Frontal cortex (tissue), 4 donors: ENCODE results near the gene ASIC2. TPM values are rescaled to one million over a fixed set of nuclear protein-coding genes. Genes with fewer than 3 reads are reported as not detected.

Experiments
- DNase-seq, 2 donors: peaks; one replicate each; pipeline ENCODE4 v3.0.0; 2012; ENCODE audit warnings: low spot score in 2 of 2
- FAIRE-seq: peaks from 2 replicates; lab custom pipeline; 2012; peaks lifted over from hg19 to GRCh38; lab: Jason Lieb, UNC
- total RNA-seq: library from RNA; depleted of rRNA; stranded (reverse); fragments of >200 nt; gene quantifications from one replicate; pipeline ENCODE4 v1.2.3, GENCODE V29; 2014
- donor health status: control.
- donor health status: control.
- donor health status: control.

ASIC2 gene
- total RNA-seq, 1 donor from 2014 or later: 28.9 TPM

DNA sequence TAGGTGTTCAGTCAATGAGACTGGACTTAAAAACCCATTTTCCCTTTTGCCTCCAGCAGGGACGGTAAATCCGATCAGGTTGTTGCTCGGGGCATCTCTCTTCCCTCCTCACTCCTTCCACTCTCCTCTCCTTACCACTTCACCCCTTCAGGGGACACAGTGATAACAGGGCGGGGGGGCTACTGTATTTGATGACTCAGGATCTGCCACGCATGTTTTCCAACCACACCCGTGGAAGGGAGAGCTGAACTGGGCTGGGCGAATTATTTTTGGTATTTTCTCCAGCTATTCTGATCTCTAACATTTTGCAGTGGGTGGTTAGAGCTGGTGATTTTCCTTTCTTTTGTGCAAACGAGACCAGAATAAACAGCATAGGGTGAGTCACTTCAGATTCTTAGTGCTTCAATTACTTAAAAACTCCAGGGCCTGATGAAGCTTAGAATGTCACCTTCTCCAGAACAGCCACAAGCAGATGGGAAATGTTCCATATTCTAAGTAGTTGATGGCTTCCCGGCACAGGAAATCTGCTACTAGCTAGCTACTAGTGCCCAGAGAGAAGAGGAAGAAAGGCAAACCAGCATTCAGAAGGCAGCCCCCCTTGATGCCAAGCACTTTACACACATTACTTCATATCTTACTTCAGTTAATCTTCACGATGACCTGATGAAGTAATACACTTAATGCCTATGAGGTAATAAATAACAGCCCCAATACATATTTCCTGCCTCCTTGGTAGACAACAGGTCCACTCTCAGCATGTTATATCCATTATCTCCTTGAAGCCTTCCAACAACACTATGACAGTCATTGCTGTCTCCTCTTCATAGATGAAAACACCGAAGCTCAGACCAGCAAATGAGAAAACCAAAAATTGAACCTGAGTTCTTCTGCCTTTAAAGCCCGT, 74.1 kb downstream of the ASIC2 start:
- DNase-seq (peak in 1 of 2 donors; percentile 16), FAIRE-seq (no peak)

DNA sequence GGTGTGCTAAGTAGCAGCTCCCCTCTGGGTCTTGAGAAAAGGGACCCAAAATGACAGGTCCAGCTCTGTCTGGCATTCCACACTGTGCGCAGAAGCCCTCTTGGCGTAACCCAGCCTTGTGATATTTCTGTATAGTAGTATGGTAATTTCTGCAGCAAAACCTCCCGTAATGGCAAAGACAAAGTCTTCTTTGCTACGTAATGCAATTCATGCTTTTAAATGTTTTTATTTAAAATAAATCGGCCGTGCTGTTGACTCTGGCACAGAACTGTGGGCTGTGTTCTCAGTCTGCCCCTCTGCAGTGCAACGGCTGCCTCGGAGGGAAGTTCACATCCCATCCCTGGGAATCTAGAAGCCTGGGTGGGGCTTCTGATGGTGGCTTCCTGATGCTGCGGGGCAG, 75.2 kb downstream of the ASIC2 start:
- FAIRE-seq (no peak), DNase-seq (no peak)

DNA sequence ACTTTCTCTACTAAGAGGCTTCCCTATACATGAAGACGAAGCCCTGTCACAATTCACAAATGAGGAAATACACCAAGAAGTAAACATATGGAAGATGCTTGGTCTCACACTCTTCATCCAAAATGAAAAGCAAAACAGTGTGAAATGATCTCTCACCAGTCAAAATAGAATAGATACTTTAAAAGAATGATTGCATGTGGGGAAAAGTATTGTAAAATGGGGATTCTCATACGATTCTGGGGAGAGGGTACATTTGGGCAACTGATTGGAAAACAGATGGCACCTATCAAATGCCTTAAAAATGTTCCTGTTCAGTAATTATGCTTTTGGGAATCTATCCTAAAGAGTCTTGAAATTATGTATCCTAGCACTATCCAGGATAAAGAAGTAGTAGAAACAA, 78.1 kb downstream of the ASIC2 start:
- no peak for DNase-seq
- no peak for FAIRE-seq

DNA sequence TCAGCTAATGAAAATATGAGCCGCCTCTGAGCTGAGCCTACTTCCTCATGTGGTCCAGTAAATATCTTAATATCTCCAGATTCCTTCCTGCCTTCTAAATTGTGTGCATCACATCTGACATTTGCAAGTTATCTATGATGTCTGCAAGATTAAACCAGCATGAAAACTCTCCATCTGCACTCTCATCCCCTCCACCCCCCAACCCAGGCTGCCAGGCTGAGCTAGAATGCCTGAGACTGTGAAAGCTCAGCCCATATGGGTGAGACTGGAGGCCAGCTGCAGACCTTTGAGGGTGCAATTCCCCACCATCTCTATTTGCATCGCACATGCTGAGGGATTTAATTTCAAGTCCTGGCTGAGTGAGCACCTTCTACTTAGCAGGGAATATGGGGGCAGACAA, 82.8 kb downstream of the ASIC2 start:
- DNase-seq: no peak
- FAIRE-seq: no peak

DNA sequence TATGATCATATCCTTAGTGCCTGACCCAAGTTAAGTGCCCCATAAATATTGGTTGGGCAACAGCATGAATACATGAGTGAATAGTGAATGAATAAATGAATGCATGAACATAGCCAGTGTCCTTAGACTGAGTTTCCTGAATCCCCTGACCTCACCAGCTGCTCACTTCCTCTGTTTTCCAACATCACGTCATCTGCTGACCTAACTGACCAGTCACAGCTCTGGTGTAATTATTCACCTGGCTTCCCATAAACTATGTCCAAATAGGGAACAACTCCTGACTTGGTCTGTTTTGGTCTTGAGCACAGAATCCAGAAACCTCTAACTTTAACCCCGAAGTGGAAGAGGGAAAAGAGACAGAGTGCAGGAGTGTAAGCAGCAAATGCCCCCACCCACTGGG, 83.4 kb downstream of the ASIC2 start:
- FAIRE-seq (no peak), DNase-seq (no peak)

DNA sequence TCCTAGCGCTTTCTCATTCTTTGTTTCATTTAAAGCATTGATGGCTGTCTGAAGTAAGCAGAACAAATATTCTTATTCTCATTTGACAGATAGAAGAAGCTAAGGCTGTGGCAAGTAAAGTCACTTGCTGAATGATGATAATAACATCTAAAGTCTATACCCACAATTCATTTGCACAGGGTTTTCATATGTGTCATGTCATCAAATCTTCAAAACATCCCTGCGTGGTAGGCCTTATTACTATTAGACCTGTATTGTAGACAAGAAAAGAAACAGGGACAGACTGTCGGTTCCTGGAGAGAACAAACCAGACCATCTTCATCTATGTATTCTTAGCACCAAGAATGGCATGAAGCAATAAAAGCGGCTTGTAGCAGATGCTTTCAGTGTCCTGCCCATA, 85.9 kb downstream of the ASIC2 start:
- DNase-seq: no peak
- FAIRE-seq: no peak

DNA sequence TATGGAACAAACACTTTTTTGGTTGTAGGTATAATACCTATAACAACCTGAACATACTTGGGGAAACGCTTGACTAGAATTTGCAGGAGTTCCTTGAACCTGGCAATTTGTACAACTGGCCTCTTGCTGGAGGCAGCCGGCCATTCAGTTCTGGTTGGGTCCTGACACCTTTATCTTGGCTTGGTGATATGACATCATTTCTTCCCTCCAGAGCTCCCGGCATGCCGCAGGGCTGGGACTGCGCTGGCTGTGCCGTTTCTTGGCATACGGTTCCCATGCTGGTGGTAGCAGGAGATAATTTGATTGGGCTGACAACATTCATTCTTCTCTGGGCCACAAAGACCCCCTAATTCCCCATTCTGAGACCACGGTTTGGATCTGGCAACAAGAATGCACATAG, 87.5 kb downstream of the ASIC2 start:
- DNase-seq (no peak), FAIRE-seq (no peak)

DNA sequence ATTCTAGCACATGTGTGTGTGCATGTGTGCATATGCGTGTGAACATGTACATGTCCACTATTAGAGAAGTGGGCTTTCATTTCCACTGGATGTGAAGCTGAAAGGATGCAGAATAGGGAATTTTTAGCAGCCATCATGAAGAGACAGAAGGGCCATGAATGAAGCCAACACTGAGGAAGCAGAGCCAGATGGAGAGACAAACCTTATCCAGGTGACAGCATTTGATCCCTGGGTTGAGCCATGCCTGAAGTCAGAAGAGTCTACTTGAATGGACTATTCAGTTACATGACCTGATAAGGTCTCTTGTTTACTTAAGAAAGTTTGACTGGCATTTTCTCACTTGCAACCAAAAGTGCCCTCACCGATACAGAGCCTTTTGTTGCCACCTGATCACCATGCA, 88.4 kb downstream of the ASIC2 start:
- DNase-seq (no peak), FAIRE-seq (no peak)

DNA sequence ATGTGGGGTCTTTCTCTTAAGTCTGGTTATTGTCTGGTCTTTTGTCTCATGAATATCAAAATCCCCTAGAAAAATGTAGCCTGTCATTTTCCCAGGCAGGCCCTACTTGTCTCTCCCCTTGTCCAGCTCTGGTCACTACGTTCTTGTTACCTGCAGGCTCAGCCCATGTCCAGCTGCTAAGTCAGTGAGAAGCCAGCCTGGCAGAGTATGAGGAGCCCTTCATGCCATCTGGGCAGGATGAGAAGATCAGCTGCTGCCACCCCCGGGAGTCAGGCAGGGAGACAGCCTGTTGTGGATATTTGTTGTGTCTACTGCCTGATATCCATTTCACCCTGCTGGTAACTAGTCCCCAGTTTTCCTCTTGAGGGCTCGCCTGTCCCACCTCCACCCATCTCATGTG, 88.9 kb downstream of the ASIC2 start:
- DNase-seq (no peak), FAIRE-seq (no peak)

DNA sequence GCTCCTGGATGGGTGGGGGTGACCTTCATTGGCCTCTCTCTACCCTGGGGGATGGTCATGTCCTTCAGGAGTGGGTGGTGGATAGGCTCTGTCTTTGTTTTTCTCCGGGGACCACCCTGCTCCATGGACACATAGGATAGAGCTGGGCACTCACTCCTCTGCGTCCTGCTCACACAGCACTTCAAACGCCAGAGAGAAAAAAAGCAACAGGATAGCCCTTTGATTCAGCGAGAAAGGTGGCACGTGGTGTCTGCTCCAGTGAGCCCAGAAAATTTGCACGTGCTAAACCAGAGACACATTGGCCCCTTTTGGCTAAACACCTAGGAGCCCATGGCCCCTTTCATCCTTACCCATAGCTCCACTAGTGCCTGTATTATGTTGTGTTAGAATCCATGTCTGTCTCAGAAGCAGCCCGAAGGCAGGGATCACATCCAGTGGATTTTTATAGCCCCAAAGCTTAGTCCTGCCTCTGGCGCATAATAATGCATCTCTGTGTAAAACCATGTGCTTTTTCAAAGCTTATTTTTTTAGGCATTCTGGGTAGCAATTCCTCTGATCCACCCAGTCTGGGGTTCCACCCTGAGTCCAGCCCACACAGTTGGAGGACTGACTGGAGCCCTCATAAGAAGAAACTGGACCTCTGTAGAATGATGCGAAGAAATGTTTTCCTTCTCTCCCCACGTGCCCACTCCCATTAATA, 90.1 kb downstream of the ASIC2 start:
- no peak for DNase-seq
- no peak for FAIRE-seq

DNA sequence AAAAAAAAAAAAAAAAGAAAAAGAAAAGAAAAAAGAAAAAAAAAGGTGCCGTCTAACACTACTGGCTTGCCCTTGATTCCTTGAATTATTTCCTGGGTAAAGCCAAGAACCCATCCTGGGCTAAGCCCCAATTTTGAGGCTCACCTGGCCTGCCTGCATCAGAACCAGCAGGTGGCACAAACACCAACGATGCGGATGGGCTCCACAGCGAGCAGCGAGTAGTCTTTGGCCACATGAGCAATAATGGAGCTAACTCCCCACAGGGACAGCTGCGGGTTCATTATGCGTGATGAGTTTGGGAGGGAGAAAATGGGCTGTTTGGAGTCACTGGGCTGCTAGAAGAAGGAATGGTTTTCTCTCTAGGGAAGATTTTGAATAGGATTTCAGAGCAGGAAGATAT, 91.1 kb downstream of the ASIC2 start:
- DNase-seq (no peak), FAIRE-seq (no peak)

DNA sequence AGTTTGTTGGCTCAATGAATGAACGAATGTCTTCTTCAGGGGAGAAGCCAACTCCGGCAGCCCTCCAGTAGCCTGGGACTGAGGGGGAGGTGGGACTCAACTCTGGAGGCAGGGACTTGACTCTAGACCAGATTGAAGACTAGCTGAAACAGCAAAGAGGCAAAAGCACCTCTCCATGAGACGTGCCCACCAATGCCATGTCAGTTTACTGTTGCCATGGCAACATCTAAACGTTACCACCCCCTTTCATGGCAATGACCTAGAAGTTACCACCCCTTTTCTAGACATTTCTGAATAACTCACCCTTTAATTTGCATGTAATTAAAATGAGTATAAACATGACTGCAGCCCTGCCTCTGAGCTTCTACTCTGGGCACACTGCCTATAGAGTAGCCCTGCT, 91.8 kb downstream of the ASIC2 start:
- FAIRE-seq: no peak
- DNase-seq: no peak

DNA sequence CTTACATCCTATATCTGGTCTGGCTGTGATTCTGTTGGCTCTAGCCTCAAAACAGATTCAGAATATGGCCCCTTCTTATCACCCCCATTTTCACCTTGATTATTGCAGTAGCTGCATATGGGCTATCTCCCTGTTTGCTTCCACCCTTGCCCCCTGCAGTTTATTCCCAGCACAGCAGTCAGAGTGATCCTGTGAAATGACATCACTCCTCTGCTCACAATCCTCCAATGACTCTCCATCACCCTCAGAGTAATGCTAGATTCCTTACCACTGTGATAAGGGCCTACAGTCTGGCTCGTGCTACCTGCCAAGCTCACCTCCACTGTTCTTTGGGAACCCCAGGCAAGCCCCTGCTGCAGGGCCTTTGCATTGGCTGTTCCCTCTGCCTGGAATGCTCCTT, 92.5 kb downstream of the ASIC2 start:
- DNase-seq (no peak), FAIRE-seq (no peak)

DNA sequence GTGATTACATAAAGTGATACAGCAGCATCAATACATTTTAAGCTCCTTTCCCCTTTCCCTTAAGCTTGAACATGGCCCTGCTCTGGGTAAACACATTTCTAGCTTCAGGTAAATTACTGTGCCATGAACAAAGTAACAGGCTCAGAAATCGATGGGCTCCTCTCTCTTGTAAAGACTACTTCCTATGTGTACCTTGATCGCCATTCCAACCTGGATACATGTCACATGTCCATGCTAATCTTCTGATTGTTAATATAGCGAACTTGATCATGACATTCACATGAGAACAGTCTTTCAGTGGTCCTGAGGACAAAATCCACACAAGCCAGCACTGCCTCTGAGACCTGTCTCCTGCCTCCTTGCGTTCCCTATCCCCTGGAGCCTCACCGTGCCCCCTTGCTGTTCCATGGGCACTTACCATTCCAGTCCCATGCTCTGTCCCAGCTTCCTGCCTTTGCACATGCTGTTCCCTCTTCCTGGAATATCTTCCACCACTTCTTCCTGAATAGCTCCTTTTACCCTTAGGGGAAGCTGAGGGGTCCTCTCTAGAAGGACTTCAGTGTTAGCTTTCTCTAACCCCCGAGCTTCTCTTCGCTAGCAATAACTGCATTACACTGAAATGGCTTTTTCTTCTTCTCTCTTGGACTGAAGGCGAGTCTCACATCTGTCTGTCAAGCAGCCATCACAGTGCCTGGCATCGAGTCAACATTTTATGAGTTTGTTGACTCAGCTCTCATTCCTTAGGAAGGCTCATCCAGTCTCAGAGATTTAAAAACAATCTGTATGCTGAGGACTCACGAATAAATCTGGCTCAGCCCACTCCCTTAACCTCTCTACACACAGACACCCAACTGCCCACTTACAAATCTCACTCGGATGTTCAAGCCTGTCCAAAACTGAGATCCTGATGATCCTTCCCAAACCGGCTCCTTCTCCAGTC, 93.3 kb downstream of the ASIC2 start:
- FAIRE-seq (no peak), DNase-seq (no peak)

DNA sequence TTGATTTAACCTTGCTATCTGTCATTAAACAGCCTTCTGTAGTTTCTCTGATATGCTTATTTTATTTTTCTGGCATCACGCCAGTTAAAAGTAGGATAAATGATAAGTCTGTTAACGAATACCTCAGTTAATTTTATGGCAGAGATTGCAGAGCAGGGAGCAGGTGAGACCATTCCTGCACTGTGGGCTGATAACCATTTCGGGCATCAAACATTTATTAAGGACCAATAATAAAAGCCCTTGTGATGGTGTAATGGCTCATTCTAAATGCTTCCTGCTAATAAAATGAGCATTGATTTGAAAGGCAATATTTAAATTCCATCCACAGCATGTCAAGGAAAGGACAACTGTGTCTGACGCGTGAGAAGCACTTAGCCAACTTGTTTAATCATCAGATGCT, 94.1 kb downstream of the ASIC2 start:
- FAIRE-seq (no peak), DNase-seq (no peak)

DNA sequence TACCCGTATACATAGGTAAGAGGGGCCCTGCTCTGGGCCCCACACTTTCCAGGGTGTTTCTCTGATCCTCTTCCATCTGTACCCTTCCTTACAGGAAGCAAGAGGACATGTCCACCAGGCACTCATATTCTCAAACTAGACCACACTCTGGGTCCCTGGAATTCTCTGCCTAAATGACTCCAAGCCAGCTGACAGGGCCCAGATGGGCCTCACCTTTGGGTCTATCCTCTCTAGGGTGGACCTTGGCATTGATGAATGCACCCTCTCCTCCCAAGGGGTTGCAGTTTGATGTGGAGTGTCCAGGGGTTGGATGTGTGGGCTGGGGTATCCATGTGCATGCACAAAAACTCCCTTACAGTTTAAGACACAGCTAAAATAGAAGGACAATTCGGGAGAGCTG, 95.8 kb downstream of the ASIC2 start:
- FAIRE-seq (no peak), DNase-seq (no peak)

DNA sequence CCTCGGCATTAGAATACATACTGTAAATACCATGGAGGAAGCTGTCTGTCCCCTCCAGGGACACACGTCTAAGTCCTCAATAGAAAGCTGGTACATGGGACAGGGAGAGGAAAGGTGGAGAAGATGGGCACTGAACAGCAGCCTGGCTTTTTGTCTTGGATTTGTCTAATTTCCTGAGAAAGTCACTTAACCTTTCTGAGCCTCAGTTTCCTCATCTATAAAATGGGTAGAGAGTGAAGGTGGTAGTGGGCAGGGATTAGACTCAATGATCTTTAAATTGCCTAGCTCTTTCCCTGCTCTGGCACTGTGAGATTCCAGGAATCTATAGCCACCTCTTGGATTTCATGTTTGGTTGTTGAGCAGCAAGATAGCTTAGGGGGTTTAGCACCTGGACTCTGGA, 96.2 kb downstream of the ASIC2 start:
- FAIRE-seq (no peak), DNase-seq (no peak)

DNA sequence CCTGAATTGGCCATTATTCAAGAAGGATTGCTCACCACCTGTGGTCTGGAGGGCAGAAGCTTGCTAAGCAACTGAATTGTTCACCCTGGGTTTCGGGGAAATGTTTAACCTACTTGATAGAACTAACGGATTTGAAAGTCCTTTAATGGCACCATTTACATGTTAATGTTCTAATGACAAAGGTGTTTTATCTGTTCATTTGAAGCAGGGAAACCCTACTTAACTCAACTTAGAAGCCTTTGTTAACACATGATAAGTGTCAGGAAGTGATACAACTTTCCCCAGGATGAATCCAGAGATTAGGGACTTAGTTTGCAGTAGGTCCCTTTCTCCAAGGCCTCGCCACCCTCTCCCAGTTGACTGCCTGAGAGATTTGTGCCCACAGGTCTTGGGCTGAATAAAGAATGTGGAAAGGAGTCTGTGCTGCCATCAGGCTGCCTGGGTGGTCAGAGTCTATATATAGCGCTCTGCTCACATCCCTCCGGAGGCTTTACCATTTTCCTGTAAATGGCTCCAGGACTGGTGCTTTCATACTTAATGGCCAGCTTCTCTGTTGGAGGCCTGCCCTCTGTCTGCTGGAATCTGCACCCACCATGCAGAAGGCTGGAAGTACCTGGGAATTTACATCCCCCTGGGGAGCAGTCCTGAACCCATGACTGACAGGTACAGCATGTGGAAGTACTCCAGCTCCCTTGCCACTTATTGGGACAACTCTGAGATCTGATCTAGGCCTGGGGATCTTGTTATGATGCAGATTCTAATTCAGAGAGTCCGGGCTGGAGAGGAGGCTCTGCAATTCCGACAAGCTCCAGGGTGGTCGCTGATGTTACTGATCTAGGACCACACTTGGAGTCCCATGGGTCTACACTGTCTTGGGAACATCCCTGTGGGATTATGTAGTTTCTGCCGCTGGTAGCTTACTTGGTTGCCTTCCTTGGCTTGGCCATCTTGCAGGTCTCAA, 99.9 kb downstream of the ASIC2 start:
- FAIRE-seq: no peak
- no peak for DNase-seq

DNA sequence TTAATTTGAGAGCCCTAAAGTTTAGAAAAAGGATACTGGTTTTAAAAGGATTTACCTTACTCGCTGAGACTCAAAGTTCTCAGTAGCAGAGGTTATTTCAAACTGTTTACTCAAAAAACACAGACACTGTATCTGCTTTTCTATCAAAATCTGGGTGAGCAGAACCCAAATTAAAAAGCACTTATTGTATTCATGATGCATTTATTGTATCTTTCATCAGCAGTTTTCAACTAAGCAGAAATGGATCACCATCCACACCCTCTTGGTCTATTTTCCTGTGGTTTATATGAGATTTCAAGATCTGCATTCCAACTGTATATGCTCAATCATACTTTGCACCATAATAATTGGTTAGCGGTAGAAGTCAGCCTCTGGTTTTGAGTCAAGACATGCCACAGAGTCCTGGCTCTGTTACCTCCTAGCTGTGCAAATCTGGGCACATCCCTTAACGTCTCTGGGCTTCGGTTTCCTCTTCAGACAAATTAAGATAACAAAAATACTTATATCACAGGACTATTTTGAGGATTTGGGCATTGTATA, 109.5 kb downstream of the ASIC2 start:
- no peak for FAIRE-seq
- DNase-seq: no peak
